IgD-negative memory B cell (primary cell): ENCODE data around the gene CRY2. TPM values are rescaled to one million over a fixed set of nuclear protein-coding genes. Genes with fewer than 3 reads are reported as not detected.
A peak's percentile ranks its signal among the peaks of the same experiment; 100 is the strongest.
"Not testable (repeated sequence)": the region's sequence is repeated elsewhere in the genome, so short reads cannot be mapped to it uniquely, and the experiment has no call there.

ENCODE experiments used
- H3K27ac Mint-ChIP-seq, 3 donors: one replicate each; pipeline ENCODE4 v1.8.0; 2020 to 2022; ENCODE audit warnings: mild to moderate bottlenecking in 3 of 3, mixed read lengths in 3 of 3, moderate library complexity in 1 of 3
- H3K27me3 Mint-ChIP-seq: one replicate; pipeline ENCODE4 v1.8.0; 2021; ENCODE audit warnings: mixed read lengths
- H3K36me3 Mint-ChIP-seq: one replicate; pipeline ENCODE4 v1.8.0; 2020; ENCODE audit warnings: mild to moderate bottlenecking, mixed read lengths
- H3K4me1 Mint-ChIP-seq, 3 donors: one replicate each; pipeline ENCODE4 v1.8.0; 2020 to 2022; ENCODE audit warnings: mixed read lengths in 3 of 3, mild to moderate bottlenecking in 1 of 3
- H3K4me3 Mint-ChIP-seq, 4 donors: one replicate each; pipeline ENCODE4 v1.8.0; 2020 to 2022; ENCODE audit warnings: mild to moderate bottlenecking in 4 of 4, mixed read lengths in 4 of 4, moderate library complexity in 3 of 4
- H3K9me3 Mint-ChIP-seq, 3 donors: one replicate each; pipeline ENCODE4 v1.8.0; 2020 to 2021; ENCODE audit warnings: mixed read lengths in 3 of 3, mild to moderate bottlenecking in 1 of 3
- polyA plus RNA-seq: library from polyadenylated mRNA; unstranded; fragments of 300-500 nt; fragmentation: Illumina TruSeq; gene quantifications from one replicate; pipeline ENCODE4 v1.2.3, GENCODE V29; 2021

The CRY2 gene
- polyA plus RNA-seq, 1 donor from 2014 or later: 39.3 TPM

DNA sequence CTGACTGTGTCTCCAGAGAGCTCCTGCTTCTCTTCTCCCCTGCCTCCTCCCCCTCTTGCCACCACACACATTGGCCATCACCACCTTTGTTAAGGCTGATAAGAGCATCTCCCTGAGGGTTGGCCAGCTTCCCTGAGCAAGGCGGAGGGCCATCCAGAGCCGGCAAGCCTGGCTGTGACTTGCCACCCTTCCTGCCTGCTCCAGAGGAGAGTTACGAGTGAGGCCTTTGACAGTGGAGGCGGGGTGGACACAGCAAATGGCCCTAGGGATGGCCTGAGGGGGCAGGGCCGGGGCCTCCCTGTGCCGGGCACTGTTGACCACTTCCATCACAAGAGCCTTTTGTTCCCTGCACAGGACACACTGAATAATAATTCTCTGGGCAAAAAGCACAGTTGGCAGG, 54.4 kb downstream of the CRY2 start:
- Mint-ChIP-seq H3K4me3 (peak overlapping the region in 1 of 4 donors; percentile 75), H3K4me1 (peaks cover 0 to 6% (median 4%) of the 10 kb centered on the region in 3 donors), H3K27ac (peak overlapping the region in 2 of 3 donors; percentile 32 to 60), H3K36me3 (no peaks in the 10 kb centered on the region), H3K27me3 (peaks cover 12% of the 10 kb centered on the region), H3K9me3 (no peaks in the 10 kb centered on the region)

DNA sequence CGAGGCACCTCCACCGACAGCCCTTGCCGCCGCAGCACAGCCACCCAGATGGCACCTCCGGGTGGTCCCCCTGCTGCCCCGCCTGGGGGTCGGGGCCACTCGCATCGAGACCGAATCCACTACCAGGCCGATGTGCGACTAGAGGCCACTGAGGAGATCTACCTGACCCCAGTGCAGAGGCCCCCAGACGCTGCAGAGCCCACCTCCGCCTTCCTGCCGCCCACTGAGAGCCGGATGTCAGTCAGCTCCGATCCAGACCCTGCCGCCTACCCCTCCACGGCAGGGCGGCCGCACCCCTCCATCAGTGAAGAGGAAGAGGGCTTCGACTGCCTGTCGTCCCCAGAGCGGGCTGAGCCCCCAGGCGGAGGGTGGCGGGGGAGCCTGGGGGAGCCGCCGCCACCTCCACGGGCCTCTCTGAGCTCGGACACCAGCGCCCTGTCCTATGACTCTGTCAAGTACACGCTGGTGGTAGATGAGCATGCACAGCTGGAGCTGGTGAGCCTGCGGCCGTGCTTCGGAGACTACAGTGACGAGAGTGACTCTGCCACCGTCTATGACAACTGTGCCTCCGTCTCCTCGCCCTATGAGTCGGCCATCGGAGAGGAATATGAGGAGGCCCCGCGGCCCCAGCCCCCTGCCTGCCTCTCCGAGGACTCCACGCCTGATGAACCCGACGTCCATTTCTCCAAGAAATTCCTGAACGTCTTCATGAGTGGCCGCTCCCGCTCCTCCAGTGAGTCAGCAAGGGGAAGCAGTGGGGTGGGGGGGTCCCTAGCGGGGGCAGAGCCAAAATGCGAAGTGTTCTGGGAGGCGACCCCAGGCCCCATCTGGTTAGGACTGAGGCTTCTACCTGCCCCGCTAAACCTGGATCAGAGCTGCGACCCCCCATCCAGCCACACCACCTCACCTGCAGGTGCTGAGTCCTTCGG, 55.4 kb downstream of the CRY2 start:
- H3K9me3 Mint-ChIP-seq: no peaks in the 10 kb centered on the region
- H3K27ac Mint-ChIP-seq: peak overlapping the region in 1 of 3 donors; percentile 51
- H3K27me3 Mint-ChIP-seq: peaks cover 9% of the 10 kb centered on the region
- H3K4me1 Mint-ChIP-seq: peaks cover 4 to 7% (median 6%) of the 10 kb centered on the region in 3 donors
- H3K36me3 Mint-ChIP-seq: peaks cover 2% of the 10 kb centered on the region
- peak overlapping the region in 1 of 4 donors; percentile 55 for H3K4me3 Mint-ChIP-seq

DNA sequence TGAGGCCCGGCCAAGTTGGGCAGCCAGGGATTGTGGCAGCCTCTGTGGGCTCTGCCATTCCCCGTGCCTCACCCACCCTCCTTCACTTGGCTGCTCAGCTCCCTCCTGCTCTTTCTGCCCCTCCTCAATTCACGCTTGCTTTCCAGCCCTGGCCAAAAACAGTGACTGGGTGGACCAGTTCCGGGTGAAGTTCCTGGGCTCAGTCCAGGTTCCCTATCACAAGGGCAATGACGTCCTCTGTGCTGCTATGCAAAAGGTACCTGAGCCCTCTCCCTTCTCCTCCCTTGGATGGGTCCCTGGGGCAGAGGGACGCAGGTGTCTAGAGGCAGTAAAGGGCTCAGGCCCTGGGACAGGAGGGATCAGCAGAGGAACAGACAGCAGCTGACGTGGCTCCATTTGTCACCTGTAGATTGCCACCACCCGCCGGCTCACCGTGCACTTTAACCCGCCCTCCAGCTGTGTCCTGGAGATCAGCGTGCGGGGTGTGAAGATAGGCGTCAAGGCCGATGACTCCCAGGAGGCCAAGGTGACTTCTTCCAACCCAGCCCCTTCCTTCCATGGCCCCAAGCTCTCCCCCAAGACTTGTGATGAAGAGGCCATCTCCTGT, 57.1 kb downstream of the CRY2 start:
- H3K27ac Mint-ChIP-seq: peak overlapping the region in 1 of 3 donors; percentile 51

DNA sequence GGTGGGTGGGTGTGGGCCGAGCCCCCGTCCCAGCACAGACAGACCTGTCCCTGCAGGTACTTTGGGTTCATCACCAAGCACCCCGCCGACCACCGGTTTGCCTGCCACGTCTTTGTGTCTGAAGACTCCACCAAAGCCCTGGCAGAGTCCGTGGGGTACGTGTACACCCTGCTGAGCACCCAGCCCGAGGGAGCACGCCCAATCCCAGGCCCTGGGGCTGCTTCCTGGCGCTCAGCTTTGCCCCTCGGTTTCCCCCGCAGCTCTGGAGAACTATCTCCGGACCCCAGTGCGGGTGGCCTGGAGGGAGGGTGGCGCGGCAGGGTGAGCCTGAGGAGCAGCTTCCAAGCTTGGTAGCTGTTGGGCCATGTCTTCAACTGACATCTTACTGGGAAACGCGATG, 57.8 kb downstream of the CRY2 start:
- H3K9me3 Mint-ChIP-seq: no peaks in the 10 kb centered on the region
- H3K27ac Mint-ChIP-seq: peak overlapping the region in 1 of 3 donors; percentile 51
- H3K4me1 Mint-ChIP-seq: peaks cover 4 to 7% (median 4%) of the 10 kb centered on the region in 3 donors
- H3K27me3 Mint-ChIP-seq: peaks cover 7% of the 10 kb centered on the region
- peak overlapping the region in 1 of 4 donors; percentile 26 for H3K4me3 Mint-ChIP-seq
- H3K36me3 Mint-ChIP-seq: peaks cover 2% of the 10 kb centered on the region

More for the DNA sequence above, 57.1 kb downstream of the CRY2 start:
- H3K27me3 Mint-ChIP-seq: peaks cover 7% of the 10 kb centered on the region
- no peaks in the 10 kb centered on the region for H3K9me3 Mint-ChIP-seq
- peak overlapping the region in 1 of 4 donors; percentile 60 for H3K4me3 Mint-ChIP-seq
- H3K36me3 Mint-ChIP-seq: peaks cover 2% of the 10 kb centered on the region
- H3K4me1 Mint-ChIP-seq: peaks cover 4 to 7% (median 4%) of the 10 kb centered on the region in 3 donors

DNA sequence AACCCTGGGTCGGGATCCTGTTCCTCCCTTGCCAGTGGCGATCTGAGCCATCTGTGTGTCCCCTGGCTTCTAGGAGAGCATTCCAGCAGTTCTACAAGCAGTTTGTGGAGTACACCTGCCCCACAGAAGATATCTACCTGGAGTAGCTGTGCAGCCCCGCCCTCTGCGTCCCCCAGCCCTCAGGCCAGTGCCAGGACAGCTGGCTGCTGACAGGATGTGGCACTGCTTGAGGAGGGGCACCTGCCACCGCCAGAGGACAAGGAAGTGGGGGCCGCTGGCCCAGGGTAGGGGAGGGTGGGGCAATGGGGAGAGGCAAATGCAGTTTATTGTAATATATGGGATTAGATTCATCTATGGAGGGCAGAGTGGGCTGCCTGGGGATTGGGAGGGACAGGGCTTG, 58.3 kb downstream of the CRY2 start:
- not testable (repeated sequence) for H3K4me1 Mint-ChIP-seq, H3K27me3 Mint-ChIP-seq, H3K9me3 Mint-ChIP-seq, H3K36me3 Mint-ChIP-seq
- peak overlapping the region in 1 of 4 donors; percentile 26 for H3K4me3 Mint-ChIP-seq
- peak overlapping the region in 1 of 3 donors; percentile 51 for H3K27ac Mint-ChIP-seq

DNA sequence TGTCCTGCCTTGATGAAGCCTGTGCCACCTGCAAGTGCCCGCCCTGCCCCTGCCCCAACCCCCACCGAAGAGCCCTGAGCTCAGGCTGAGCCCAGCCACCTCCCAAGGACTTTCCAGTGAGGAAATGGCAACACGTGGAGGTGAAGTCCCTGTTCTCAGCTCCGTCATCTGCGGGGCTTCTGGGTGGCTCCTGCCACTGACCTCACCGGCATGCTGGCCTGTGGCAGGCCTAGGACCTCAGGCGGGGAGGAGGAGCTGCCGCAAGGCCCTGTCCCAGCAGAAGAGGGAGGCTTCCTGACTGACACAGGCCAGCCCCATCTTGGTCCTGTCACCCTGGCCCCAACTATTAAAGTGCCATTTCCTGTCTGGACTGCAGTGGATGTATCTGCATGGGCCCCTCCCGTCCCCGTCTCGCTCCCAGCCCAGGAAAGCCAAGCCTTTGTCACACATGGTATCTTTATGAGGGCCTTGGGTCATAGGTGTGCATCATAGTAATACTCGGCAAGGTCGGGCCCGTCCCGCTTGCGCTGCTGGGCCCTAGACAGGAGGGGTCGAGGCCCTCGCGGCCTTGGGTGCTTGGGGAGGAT, 58.9 kb downstream of the CRY2 start:
- no peak overlapping the region for H3K27ac Mint-ChIP-seq
- peaks cover 2% of the 10 kb centered on the region for H3K27me3 Mint-ChIP-seq
- no peak overlapping the region for H3K4me3 Mint-ChIP-seq
- peaks cover 2% of the 10 kb centered on the region for H3K36me3 Mint-ChIP-seq
- peaks cover 4 to 7% (median 4%) of the 10 kb centered on the region in 3 donors for H3K4me1 Mint-ChIP-seq
- no peaks in the 10 kb centered on the region for H3K9me3 Mint-ChIP-seq

DNA sequence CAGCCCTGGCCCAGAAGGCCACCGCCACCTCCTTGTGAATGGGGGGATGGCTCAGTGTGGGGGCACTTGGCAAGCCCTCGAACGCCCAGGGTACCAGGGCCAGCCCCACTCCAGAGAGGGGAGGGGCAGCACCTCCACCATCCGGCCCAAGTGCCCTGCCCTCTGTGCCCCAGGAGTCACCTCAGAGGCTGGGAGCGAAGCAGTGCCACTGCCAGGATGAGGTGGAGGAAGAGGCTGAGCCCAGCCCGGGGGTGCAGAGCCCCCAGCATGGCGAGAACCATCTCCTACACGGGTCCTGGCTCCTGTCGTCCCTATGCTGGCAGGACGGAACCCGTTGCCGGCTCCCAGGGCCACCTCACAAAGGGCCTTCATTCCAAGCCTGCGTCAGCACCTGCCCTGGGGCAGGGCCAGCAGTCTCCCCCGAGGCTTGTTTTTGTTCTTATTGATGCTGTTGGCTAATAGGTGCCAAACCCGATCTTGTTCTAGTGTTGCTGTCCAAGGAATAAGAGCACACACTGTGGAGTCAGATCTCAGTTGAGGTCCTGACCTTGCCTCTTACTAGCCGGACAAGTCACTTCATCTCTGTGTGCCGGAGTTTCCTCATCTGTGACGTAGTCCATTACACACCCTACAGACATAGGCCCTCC, 59.8 kb downstream of the CRY2 start, which contains the start of gene FREY1:
TSS of gene FREY1 (minus strand) at position 307 of the 647 bp plus-strand sequence. CDS start at position 281, 26 bp downstream.
- Mint-ChIP-seq H3K4me1 (peaks cover 4 to 7% (median 4%) of the 10 kb centered on the region in 3 donors), H3K36me3 (peaks cover 2% of the 10 kb centered on the region), H3K4me3 (no peak within 1 kb of the TSS), H3K27me3 (no peaks in the 10 kb centered on the region), H3K9me3 (no peaks in the 10 kb centered on the region), H3K27ac (peak within 1 kb of the TSS in 1 of 3 donors; percentile 29)

DNA sequence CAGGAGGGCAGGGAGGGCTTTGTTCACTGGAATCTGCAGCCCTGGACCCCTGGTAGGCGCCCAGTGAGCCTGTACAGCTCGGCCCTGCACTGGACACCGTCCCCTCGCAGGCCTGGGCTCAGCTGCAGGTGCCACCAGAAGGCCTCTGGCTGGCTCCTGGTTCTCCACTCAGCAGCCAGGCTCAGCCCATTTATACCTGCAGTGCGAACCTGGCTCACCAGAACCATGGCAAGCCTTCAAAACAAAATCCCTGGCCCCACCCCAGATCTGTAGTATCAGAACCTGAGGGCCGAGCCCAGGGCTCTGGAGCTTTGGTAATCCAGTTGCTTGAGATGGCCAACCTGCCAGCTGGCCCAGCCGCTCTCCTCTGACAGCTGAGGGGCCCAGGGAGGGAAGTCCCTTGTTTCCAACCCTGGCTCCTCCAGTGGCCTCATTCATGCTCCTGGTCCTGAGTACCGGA, 60.7 kb downstream of the CRY2 start:
- Mint-ChIP-seq H3K27me3 (no peaks in the 10 kb centered on the region), H3K4me1 (peaks cover 4 to 7% (median 4%) of the 10 kb centered on the region in 3 donors), H3K9me3 (no peaks in the 10 kb centered on the region), H3K4me3 (no peak overlapping the region), H3K36me3 (peaks cover 2% of the 10 kb centered on the region), H3K27ac (peak overlapping the region in 1 of 3 donors; percentile 29)

DNA sequence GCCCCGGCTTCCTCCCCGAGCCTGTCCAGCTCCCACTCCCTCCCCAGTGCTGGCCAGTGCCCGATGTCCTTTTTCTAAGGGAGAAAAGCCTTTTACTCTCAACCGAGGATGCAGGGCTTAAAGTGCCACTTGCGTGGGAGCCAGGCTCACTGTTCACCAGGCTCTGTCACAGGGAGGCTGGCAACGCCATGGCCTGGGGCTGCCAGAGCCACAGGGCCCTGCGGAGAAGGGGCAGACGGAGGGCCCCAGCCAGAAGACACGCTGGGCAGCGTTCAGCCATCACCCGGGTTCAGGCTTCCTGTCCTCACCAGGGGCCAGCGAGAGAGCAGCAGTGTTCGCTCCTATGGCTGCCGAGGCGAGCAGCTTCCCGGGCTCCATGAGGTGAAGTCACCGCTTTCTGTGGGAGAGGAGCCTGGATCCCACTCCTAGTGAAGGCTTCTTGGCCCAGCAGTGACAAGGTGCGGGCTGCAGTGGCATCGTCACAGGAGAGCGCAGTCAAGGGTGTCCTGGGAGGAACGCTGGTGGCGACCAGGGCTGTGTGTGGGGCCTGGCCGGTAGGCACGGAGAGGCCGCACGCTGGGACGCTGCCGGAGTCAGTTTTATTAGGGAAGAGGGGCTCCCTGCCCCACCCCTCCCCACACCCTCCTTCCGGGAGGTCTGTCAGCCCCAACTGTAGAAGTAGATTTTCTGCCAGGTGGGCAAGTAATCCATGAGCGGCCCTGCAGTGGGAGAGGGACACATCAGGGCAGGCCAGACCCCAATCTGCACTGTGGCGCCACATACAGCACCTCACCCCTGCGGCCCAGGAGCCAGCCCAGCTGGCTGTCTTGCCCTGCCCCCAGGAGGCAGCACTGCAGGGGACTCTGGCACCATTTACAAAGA, 62.6 kb downstream of the CRY2 start:
- Mint-ChIP-seq H3K9me3 (no peaks in the 10 kb centered on the region), H3K4me1 (peaks cover 4 to 7% (median 4%) of the 10 kb centered on the region in 3 donors), H3K4me3 (no peak overlapping the region), H3K27ac (no peak overlapping the region), H3K27me3 (no peaks in the 10 kb centered on the region), H3K36me3 (peaks cover 2% of the 10 kb centered on the region)

DNA sequence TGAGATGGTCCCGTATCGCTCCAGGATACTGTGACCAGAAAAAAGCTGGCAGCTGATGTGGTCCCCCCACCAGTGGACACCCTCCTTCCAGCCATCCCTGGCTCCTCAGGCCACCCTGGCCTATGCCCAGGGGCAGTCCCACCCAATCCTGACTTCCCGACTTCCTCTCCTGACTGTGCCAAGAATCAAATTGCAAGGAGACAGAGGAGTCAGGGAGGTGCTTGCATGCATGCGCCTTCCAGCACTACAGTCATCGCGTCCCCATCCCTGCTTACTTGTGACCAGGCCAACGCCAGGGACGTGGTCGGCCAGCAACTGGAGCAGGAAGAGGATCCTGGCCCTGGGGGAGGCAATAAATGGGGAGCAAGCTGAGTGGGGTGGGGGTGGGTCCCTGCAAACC, 63.3 kb downstream of the CRY2 start:
- Mint-ChIP-seq H3K4me1 (peaks cover 4 to 8% (median 6%) of the 10 kb centered on the region in 3 donors), H3K9me3 (no peaks in the 10 kb centered on the region), H3K36me3 (peaks cover 2% of the 10 kb centered on the region), H3K27me3 (no peaks in the 10 kb centered on the region), H3K27ac (no peak overlapping the region), H3K4me3 (no peak overlapping the region)

DNA sequence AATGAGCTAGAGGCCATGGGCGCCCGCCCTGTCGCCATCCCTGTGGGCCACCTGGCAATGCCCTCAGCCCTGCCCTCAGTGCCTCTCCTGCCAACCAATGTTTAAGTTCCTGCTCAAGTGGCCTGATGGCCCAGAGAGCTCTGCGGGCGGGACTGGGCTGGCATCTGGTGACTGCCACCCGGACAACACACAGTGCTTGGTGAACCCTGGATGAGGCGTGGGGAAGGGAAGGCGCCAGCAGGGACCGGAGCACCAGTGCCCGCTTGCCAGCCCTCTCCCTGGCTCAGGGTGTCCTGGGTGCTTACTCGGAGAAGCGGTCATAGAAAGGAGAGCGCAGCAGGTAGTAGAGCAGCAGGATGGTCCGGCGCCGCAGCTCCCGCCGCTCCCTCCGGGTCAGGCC, 66.2 kb downstream of the CRY2 start:
- Mint-ChIP-seq H3K4me1 (peaks cover 4 to 18% (median 6%) of the 10 kb centered on the region in 3 donors), H3K9me3 (no peaks in the 10 kb centered on the region), H3K27ac (no peak overlapping the region), H3K4me3 (peak overlapping the region in 1 of 4 donors; percentile 38), H3K36me3 (peaks cover 4% of the 10 kb centered on the region), H3K27me3 (no peaks in the 10 kb centered on the region)

DNA sequence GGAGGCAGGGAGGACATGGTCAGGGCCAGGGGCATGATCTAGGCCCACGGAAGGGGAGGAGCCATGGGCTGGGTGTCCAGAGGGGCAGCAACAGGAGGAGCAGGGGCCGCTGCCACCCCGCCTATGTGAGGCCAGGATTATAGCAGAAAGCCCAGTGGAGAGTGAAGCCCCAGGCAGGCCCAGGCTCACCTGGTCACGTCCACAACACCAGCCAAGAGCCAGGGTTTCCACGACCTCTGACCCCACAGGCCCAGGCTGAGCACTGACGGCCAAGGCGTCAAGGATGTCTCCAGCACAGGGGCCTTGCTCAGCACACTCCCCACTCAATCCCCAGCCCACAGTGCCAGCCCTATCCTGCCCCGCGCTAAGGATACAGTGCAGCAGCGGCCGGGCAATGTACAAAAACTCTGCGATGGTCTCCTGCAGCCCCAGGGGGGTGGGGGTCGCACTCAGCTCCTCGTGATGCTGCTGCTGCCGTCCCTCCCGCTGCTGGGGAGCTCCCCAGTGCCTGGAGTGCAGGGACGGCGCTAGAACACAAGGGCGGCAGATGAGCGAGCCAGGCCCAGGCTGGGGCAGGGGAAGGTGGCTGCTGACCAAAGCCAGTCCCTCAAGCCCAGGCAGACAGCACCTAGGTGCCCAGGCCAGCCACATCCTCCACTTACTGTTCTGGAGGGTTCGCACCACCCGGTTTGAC, 66.8 kb downstream of the CRY2 start:
- peaks cover 5 to 19% (median 7%) of the 10 kb centered on the region in 3 donors for H3K4me1 Mint-ChIP-seq
- no peak overlapping the region for H3K27ac Mint-ChIP-seq
- no peaks in the 10 kb centered on the region for H3K9me3 Mint-ChIP-seq
- H3K36me3 Mint-ChIP-seq: peaks cover 4% of the 10 kb centered on the region
- no peaks in the 10 kb centered on the region for H3K27me3 Mint-ChIP-seq
- peak overlapping the region in 1 of 4 donors; percentile 61 for H3K4me3 Mint-ChIP-seq

DNA sequence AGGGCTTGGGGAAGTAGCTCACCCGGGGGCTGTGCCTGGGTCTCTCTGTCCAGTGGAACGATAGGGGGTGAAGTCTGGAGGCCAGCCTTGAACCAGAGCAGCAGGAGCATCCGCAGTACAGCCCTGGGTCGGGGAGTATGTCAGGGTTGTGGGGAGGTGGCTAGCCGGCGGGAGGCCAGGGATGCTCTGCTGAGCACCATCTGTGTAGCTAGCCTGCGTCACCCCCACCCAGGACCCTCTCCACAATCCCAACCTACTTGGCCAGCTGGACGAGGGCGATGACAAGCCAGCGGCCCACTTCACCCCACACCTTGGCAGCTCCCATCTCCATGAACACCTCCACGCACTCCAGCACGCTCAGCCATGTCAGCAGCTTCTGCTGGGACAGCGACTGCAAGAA, 68.2 kb downstream of the CRY2 start:
- Mint-ChIP-seq H3K27ac (peak overlapping the region in 1 of 3 donors; percentile 73), H3K36me3 (peaks cover 4% of the 10 kb centered on the region), H3K4me3 (peak overlapping the region in 1 of 4 donors; percentile 61), H3K9me3 (no peaks in the 10 kb centered on the region), H3K27me3 (no peaks in the 10 kb centered on the region), H3K4me1 (peaks cover 17 to 31% (median 18%) of the 10 kb centered on the region in 3 donors)
